HepG2 (cell line): ENCODE measurements around the gene FNDC3B. TPM values are rescaled to one million over a fixed set of nuclear protein-coding genes. Genes with fewer than 3 reads are reported as not detected.

ENCODE experiments used
- MTF2 ChIP-seq: sonication (generic); formaldehyde crosslinking; IDR thresholded peaks from 2 replicates; pipeline ENCODE4 v1.5.0; 2020; ENCODE audit warnings: missing genetic modification reagents, borderline replicate concordance
- PTBP1 ChIP-seq: fragments of 200-400 bp; formaldehyde crosslinking; IDR thresholded peaks from 2 replicates; pipeline ENCODE4 v1.6.1; 2018; ENCODE audit warnings: low read length, low read depth; ENCODE audit not compliant: poor library complexity, severe bottlenecking
- ZFAT ChIP-seq: sonication (generic); formaldehyde crosslinking; conservative IDR thresholded peaks from 2 replicates; pipeline ENCODE4 v1.8.1; 2023; ENCODE audit warnings: missing genetic modification reagents, inconsistent platforms
- ZMYM2 ChIP-seq: sonication (generic); formaldehyde crosslinking; IDR thresholded peaks from 2 replicates; pipeline ENCODE4 v1.8.0; 2022; ENCODE audit warnings: mild to moderate bottlenecking, missing genetic modification reagents
- ZNF441 ChIP-seq: sonication (generic); formaldehyde crosslinking; IDR thresholded peaks from 2 replicates; pipeline ENCODE4 v1.7.0; 2021; ENCODE audit warnings: missing genetic modification reagents, borderline replicate concordance
- ZNF501 ChIP-seq: sonication (generic); formaldehyde crosslinking; IDR thresholded peaks from 2 replicates; pipeline ENCODE4 v1.5.1; 2020; ENCODE audit warnings: mild to moderate bottlenecking, moderate library complexity, missing genetic modification reagents
- ZNF567 ChIP-seq: sonication (generic); formaldehyde crosslinking; IDR thresholded peaks from 2 replicates; pipeline ENCODE4 v1.8.1; 2023; ENCODE audit warnings: mild to moderate bottlenecking, missing genetic modification reagents, borderline replicate concordance
- ZNF570 ChIP-seq: sonication (generic); formaldehyde crosslinking; IDR thresholded peaks from 2 replicates; pipeline ENCODE4 v1.4.0; 2020; ENCODE audit warnings: mild to moderate bottlenecking, missing genetic modification reagents, borderline replicate concordance
- ZNF652 ChIP-seq: IDR thresholded peaks from 2 replicates; pipeline ENCODE4 v1.6.1; 2016; ENCODE audit warnings: low read depth, borderline replicate concordance
- ZNF749 ChIP-seq: sonication (generic); formaldehyde crosslinking; IDR thresholded peaks from 2 replicates; pipeline ENCODE4 v1.8.0; 2022; ENCODE audit warnings: mild to moderate bottlenecking, missing genetic modification reagents, moderate library complexity, borderline replicate concordance
- ZNF773 ChIP-seq: sonication (generic); formaldehyde crosslinking; IDR thresholded peaks from 2 replicates; pipeline ENCODE4 v1.4.0; 2020; ENCODE audit warnings: missing genetic modification reagents, borderline replicate concordance
- polyA plus RNA-seq, 8 experiments: library from polyadenylated mRNA; depleted of rRNA in 3 of 8; stranded (reverse) in 7 of 8; unstranded in 1 of 8; fragments of >200 nt; fragmentation: Illumina TruSeq in 4 of 8; extraction: Trizol in 4 of 8; gene quantifications; 2 replicates each; pipeline versions ENCODE4 v1.2.1 to v1.2.3, GENCODE V29; 2011 to 2016; ENCODE audit warnings: low read depth in 4 of 8, missing spikeins in 1 of 8, mixed read lengths in 1 of 8; ENCODE audit not compliant: insufficient read depth in 1 of 8
- total RNA-seq, 5 experiments: library from RNA; depleted of rRNA; stranded (reverse); fragments of >200 nt; fragmentation: Illumina TruSeq; extraction: Trizol; gene quantifications; 2 replicates each; pipeline ENCODE4 v1.2.3, GENCODE V29; 2016; ENCODE audit warnings: low read depth in 1 of 5
- TF ChIP-seq, protein P1 (sequence below): sonication (generic); formaldehyde crosslinking; IDR thresholded peaks from 2 replicates; pipeline ENCODE4 v1.4.0; 2020; ENCODE audit warnings: missing genetic modification reagents
- TF ChIP-seq, protein P2 (sequence below): sonication (generic); formaldehyde crosslinking; conservative IDR thresholded peaks from 2 replicates; pipeline ENCODE4 v1.8.0; 2022; ENCODE audit warnings: missing genetic modification reagents
- TF ChIP-seq, protein P3 (sequence below): sonication (generic); formaldehyde crosslinking; IDR thresholded peaks from 2 replicates; pipeline ENCODE4 v1.8.0; 2022; ENCODE audit warnings: mild to moderate bottlenecking, missing genetic modification reagents; ENCODE audit not compliant: insufficient replicate concordance
- TF ChIP-seq, protein P4 (sequence below): sonication (generic); formaldehyde crosslinking; conservative IDR thresholded peaks from 2 replicates; pipeline ENCODE4 v1.4.0; 2020; ENCODE audit warnings: missing genetic modification reagents
- TF ChIP-seq, protein P5 (sequence below): sonication (generic); formaldehyde crosslinking; IDR thresholded peaks from 2 replicates; pipeline ENCODE4; 2020; ENCODE audit warnings: missing genetic modification reagents, mild to moderate bottlenecking, borderline replicate concordance
- TF ChIP-seq, protein P6 (sequence below): sonication (generic); formaldehyde crosslinking; IDR thresholded peaks from 2 replicates; pipeline ENCODE4 v1.5.0; 2020; ENCODE audit warnings: mild to moderate bottlenecking, missing genetic modification reagents, borderline replicate concordance

Gene FNDC3B
- total and polyA plus RNA-seq, 2 of the 13 experiments (the other 11 are each of a cell fraction or from before 2014, with no cell fraction given) = 74.8 to 103 TPM

DNA sequence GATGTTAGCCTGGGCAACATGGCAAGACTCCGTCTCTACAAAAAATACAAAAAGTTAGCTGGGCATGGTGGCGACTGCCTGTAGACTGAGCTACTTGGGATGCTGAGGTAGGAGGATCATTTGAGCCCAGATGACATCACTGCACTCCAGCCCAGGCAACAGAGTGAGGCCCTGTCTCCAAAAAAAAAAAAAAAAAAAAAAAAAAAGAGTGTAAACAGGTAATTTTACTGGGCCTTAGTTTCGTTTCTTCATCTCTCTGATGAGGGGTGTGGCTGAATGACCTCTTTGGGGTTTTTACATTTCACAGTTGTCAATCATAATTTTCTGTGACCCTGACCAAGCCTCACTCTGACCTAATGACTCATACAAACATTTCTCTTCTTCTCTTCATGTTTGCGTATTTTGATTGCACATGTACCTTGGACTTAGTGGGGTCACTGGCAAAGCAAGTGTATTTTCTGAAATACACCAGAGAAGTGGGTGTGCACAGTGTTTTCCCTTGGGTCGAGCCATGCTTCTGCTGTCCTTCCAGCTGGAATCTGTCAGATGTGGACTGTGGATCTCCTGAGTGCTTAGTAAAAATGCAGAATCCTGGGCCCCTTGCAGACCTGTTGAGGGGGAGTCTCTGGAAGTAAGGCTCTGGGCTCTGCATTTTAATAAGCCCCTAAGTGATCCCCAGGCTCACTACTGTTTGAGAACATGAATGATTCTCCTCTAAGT, 140.5 kb downstream of the FNDC3B start (continued):
- TF ChIP-seq, protein P1, sequence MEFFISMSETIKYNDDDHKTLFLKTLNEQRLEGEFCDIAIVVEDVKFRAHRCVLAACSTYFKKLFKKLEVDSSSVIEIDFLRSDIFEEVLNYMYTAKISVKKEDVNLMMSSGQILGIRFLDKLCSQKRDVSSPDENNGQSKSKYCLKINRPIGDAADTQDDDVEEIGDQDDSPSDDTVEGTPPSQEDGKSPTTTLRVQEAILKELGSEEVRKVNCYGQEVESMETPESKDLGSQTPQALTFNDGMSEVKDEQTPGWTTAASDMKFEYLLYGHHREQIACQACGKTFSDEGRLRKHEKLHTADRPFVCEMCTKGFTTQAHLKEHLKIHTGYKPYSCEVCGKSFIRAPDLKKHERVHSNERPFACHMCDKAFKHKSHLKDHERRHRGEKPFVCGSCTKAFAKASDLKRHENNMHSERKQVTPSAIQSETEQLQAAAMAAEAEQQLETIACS (CRISPR knock-in tag) = no peak
- TF ChIP-seq, protein P2, sequence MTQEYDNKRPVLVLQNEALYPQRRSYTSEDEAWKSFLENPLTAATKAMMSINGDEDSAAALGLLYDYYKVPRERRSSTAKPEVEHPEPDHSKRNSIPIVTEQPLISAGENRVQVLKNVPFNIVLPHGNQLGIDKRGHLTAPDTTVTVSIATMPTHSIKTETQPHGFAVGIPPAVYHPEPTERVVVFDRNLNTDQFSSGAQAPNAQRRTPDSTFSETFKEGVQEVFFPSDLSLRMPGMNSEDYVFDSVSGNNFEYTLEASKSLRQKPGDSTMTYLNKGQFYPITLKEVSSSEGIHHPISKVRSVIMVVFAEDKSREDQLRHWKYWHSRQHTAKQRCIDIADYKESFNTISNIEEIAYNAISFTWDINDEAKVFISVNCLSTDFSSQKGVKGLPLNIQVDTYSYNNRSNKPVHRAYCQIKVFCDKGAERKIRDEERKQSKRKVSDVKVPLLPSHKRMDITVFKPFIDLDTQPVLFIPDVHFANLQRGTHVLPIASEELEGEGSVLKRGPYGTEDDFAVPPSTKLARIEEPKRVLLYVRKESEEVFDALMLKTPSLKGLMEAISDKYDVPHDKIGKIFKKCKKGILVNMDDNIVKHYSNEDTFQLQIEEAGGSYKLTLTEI = no peak
- TF ChIP-seq ZMYM2 (CRISPR knock-in tag) (peak; percentile 88; the same call in 1 of the 2 replicates), ZNF567 (CRISPR knock-in tag) (no peak), ZNF773 (CRISPR knock-in tag) (no peak), MTF2 (CRISPR knock-in tag) (no peak), ZNF749 (CRISPR knock-in tag) (no peak), ZNF501 (peak; percentile 67), ZNF570 (CRISPR knock-in tag) (no peak), ZFAT (CRISPR knock-in tag) (no peak), ZNF441 (CRISPR knock-in tag) (no peak), ZNF652 (CRISPR knock-in tag) (peak; percentile 23; the same call in 1 of the 2 replicates), PTBP1 (no peak)
- TF ChIP-seq, protein P3, sequence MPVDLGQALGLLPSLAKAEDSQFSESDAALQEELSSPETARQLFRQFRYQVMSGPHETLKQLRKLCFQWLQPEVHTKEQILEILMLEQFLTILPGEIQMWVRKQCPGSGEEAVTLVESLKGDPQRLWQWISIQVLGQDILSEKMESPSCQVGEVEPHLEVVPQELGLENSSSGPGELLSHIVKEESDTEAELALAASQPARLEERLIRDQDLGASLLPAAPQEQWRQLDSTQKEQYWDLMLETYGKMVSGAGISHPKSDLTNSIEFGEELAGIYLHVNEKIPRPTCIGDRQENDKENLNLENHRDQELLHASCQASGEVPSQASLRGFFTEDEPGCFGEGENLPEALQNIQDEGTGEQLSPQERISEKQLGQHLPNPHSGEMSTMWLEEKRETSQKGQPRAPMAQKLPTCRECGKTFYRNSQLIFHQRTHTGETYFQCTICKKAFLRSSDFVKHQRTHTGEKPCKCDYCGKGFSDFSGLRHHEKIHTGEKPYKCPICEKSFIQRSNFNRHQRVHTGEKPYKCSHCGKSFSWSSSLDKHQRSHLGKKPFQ (CRISPR knock-in tag) = no peak
- TF ChIP-seq, protein P4, sequence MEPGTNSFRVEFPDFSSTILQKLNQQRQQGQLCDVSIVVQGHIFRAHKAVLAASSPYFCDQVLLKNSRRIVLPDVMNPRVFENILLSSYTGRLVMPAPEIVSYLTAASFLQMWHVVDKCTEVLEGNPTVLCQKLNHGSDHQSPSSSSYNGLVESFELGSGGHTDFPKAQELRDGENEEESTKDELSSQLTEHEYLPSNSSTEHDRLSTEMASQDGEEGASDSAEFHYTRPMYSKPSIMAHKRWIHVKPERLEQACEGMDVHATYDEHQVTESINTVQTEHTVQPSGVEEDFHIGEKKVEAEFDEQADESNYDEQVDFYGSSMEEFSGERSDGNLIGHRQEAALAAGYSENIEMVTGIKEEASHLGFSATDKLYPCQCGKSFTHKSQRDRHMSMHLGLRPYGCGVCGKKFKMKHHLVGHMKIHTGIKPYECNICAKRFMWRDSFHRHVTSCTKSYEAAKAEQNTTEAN (CRISPR knock-in tag) = peak; percentile 92
- TF ChIP-seq, protein P5, sequence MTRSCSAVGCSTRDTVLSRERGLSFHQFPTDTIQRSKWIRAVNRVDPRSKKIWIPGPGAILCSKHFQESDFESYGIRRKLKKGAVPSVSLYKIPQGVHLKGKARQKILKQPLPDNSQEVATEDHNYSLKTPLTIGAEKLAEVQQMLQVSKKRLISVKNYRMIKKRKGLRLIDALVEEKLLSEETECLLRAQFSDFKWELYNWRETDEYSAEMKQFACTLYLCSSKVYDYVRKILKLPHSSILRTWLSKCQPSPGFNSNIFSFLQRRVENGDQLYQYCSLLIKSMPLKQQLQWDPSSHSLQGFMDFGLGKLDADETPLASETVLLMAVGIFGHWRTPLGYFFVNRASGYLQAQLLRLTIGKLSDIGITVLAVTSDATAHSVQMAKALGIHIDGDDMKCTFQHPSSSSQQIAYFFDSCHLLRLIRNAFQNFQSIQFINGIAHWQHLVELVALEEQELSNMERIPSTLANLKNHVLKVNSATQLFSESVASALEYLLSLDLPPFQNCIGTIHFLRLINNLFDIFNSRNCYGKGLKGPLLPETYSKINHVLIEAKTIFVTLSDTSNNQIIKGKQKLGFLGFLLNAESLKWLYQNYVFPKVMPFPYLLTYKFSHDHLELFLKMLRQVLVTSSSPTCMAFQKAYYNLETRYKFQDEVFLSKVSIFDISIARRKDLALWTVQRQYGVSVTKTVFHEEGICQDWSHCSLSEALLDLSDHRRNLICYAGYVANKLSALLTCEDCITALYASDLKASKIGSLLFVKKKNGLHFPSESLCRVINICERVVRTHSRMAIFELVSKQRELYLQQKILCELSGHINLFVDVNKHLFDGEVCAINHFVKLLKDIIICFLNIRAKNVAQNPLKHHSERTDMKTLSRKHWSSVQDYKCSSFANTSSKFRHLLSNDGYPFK (CRISPR knock-in tag) = no peak
- TF ChIP-seq, protein P6, sequence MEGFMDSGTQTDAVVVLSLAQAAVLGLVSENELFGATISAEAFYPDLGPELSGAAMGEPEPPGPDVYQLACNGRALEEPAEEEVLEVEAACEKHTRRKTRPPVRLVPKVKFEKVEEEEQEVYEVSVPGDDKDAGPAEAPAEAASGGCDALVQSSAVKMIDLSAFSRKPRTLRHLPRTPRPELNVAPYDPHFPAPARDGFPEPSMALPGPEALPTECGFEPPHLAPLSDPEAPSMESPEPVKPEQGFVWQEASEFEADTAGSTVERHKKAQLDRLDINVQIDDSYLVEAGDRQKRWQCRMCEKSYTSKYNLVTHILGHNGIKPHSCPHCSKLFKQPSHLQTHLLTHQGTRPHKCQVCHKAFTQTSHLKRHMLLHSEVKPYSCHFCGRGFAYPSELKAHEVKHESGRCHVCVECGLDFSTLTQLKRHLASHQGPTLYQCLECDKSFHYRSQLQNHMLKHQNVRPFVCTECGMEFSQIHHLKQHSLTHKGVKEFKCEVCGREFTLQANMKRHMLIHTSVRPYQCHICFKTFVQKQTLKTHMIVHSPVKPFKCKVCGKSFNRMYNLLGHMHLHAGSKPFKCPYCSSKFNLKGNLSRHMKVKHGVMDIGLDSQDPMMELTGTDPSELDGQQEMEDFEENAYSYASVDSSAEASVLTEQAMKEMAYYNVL (CRISPR knock-in tag) = peak; percentile 74; the same call in 1 of the 2 replicates
